Activated T-cell treated with anti-CD3 and anti-CD28 coated beads for 48 hours (primary cell): ENCODE measurements around the gene CSTPP1.
A peak's percentile ranks its signal among the peaks of the same experiment; 100 is the strongest.
"Not testable (repeated sequence)": the region's sequence is repeated elsewhere in the genome, so short reads cannot be mapped to it uniquely, and the experiment has no call there.

Experiments used
- DNase-seq: peaks from one replicate; pipeline ENCODE4 v3.0.0-alpha.2; 2020; ENCODE audit warnings: low read depth

Gene CSTPP1

DNA sequence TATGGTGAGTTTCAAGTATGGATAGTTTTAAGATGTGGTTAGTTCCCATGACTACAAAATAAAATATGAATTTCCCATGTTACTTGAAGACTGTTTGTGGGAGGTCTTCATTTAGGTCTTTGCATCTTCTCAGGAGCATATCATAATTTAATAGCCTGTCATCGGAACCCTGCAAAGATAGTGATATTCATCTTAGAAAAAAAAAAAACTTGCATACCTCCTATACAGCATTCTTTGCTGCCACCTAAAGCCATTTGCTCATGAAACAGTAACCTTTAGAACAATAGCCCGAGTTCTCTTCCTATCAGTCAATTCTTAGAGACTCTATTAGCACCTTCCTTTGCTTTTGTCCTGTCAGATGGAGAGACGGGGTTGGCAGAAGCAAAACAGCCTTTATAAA, 164.8 kb downstream of the CSTPP1 start:
- no peak for DNase-seq

DNA sequence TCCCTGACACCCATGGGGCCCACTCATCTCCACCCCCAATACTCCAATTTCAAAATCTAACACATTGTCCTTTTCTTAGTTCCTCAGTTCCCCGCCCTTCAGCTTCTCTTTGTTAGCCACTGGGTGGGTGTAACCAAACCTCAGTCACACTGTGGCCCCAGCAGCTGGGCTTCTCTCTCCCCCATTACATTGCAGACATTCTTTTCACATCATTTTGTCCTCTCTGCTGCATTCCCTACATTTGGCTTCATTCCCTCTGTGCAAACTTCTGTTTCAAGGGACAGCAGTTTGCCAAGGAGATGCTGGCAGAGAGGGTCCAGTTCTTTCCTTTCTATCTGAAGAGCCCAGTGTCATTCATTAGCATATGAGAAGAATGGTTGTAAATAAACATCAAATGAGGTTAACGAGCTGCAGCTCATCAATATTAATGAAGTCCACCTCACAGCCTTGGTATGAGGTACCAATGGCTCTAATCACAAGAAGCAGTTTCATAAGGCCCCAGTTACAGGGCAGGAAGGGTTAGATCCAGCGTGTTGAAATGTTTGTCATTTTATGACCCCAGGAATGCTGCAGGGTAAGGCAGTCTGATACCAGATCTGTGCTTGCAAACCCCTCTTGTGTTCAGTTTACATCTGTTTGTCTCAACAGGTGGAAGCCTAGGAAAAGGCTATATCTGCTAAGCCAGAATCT, 167.8 kb downstream of the CSTPP1 start:
- no peak for DNase-seq

DNA sequence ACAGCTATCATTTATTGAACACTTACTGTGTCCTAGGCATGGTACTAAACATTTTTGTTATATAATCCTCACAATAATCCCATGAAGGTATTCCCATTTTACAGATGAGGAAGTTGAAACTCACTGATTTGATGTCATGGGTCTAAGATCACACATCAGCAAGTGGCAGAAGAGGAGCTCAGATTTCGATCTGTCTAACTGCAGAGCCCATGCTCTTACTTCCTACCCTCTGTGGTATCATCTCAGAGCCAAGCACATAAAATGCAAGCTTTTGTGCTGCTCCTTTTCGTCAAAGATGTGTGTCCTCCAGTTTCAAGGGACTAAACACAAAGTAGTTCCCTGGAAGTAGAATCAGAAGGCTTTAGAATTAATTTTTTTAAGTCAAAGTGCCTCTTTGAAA, 169.0 kb downstream of the CSTPP1 start:
- DNase-seq: no peak

DNA sequence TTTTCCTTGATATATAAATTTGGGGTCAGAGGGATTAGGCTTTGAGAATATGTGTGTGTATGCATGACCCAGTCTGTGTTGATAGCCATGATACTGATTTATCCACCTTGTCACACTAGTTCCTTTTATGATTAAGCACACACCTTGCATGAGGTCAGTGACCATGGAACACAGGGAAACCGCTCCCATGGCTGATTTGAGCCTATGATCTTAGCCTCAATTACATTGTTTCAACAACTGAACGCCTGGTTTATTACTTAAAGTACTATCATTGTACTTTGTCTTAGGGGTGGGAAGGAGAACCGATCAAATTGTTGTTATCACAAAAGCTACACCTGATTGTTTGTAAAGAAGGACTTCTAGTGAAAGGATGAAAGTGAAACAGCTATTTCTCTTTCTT, 169.4 kb downstream of the CSTPP1 start:
- DNase-seq: no peak

DNA sequence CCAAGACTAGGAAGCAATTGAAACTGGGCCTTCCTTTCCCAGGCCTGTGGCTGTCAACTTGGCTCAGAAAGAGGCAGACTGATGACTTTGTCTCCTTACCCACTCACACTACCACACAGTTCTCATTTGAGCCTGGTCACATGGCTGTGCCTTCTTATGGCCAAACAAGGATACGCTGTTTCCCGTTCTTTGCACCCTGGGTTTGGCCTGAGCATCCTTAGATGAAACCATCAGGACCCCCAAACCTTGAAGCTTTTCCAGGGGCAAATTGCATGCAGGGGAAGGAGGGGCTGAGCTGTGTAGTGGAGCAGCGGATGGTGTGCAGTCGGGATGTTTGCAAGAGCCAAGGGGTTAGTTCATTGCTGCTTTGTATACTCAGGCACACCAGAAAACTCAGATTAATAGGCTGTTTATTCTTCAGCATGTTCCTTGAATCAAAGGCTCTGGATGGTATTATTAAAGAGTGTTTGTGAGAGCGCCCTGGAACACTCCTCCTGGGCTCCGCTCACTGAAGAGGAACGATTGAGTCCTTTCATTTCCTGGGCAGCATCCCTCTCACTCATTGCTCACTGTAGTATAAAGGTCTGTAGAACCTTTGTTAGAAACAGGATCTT, 170.3 kb downstream of the CSTPP1 start:
- DNase-seq: no peak

DNA sequence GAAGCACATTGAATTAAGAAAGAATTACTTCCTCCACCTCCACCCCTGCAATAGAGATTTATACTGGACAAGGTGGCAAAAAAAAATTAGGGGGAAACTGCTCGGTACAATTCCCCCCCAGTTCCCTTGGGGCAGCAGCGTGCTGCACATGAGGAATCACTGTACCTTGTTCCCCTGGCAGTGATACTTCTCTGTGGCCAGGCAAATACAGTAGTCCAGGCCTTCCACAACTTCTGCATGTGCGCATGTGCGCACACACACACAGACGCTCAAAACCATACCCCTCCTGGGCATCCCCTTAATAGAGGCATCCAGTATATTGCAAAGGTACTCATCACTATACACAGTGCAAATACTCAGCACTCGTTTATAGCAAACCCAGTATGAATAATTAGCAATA, 171.2 kb downstream of the CSTPP1 start:
- DNase-seq: no peak

DNA sequence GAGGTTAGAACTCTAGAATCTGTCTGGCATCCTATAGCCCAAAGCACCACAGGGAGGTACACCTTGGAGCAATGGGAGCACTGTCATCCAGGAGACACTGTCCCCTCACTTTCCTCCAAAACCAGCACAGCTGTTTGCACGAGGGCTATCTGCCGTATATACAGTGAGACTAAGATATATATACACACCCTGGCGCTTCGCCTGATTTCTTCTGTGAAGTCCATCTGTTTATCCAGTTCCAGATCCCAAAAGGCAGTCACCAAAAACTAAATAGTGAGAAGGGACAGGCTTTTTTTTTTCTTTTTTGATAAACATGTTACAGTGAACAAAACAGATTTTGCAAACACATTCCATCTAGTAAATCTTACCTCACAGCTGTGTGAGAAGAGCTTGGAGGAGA, 171.7 kb downstream of the CSTPP1 start:
- no peak for DNase-seq

DNA sequence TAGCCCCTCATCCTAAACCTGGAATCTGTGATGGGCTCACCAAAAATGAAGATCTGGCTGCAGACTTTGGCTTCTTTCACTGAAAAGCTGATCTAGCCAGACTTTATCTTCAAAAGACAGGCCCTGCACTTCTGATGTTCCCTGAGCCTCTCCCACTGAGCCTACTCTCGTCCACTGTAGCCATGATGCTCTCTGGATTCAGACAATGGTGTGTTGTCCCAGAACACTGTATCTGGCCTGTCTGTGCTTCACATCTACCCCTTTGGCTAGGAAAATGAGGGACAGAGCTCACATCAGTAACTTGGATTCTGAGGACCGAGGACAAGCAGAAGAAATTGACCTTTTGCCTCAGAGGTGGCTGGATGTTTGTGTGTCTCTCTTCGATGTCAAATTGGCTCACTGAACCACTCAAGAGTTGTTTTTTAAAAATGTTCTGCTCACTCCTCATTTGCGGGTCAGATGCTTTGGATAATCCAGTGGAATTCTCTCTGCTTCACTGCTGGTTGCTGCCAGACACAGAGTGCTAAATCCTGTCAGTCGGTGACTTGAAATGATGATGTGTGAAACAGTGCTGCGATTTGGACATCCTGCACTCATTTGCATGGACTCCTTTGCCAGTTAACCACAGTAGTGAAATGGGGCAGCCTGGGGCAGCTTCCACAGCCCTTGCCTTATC, 172.6 kb downstream of the CSTPP1 start:
- no peak for DNase-seq

DNA sequence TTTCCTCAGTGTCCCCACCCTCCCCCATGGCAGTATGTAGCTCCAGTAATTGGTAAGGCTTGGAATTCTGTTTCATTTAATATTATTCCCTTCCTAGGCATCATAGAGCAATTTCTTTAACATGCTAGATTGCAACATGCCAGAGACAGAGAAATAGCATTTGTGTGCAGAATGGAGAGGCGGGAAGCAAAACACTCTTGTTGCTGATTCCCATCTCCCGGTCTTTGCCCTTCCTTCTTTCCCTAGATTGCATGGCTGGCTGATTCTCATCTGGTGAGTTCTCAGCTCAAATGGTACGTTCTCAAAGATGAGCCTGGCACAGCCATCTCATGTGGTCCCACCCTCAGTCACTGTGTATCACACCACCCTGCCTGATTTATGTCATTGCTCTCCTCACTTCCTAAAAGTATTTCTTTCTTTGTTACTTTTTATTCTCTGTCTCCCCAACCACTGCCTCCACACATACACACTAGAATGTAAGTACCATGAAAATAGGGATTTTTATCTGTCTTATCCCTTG, 173.2 kb downstream of the CSTPP1 start:
- no peak for DNase-seq

DNA sequence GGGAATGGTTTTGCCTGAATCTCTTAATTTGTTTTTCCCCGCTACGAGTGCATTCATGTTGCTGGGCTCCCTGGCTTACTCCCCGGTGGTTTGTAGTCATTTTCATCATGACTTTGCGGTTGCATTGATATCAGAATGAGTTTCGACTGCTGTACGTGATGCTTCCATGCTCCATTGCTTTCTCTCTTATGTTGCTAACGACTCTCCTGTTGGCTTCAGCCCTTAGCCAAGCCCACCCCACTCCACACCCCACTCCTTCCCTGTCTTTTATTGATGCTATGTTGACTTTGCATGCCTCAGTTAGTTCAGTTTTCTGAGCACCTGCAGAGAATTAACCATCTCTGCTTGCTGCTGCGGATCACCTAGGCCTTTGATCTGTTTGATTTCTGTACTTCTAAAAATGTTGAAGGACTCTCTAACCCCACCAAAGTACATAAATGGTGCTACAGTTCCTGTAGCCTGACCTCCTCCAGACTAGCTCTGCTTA, 174.8 kb downstream of the CSTPP1 start:
- no peak for DNase-seq

- DNase-seq: not testable (repeated sequence)
Measured at GRCh38 chr11:47112941-47113340, 176.4 kb downstream of the CSTPP1 start.

- DNase-seq: peak; percentile 26
Measured at GRCh38 chr11:47118958-47119688, 182.6 kb downstream of the CSTPP1 start.

DNA sequence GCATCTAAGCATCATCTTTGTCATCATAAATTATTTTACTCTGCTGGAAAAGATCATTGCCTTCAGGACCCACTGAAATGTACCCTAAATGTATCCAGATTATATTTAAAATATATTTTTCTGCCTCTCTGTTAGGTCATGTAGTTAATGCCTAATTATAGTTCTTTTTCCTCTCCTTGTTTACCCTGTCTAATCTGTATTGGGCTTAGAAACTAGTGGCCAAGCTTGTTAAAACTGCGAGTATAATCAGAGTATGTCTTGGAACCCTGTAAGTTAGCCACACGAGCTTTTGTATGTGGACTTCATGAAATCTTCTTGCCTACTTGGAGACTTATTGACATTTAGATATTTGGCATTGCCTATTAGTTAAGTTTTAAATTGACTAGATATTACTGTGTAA, 184.5 kb downstream of the CSTPP1 start:
- DNase-seq: no peak

- DNase-seq: no peak
Measured at GRCh38 chr11:47121731-47122130, 185.2 kb downstream of the CSTPP1 start.

DNA sequence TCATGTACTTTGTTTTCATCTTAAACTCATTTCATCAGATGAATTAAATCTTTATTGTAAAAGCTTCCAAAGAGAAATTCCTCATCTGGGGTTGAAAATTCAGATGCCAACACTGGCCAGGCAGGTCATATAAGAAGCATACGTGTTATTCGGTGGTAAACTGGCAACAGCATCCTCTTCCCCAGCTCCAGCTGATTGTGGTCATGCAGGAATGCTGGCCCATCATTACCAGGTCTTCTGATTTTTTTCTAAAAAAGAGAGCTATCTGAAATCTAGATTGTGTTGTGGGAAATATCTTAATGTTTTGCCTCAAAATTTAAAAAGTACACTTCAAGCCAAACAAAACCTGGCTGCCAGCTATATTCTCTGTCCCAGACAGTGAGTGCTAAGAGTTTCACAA, 186.5 kb downstream of the CSTPP1 start:
- no peak for DNase-seq

GRCh38 chr11:47124675-47125074, 188.1 kb downstream of the CSTPP1 start:
- no peak for DNase-seq

GRCh38 chr11:47125083-47125482, 188.5 kb downstream of the CSTPP1 start:
- DNase-seq: no peak

GRCh38 chr11:47127213-47127612, 190.7 kb downstream of the CSTPP1 start:
- DNase-seq: no peak

- no peak for DNase-seq
Measured at GRCh38 chr11:47130543-47130942, 194.0 kb downstream of the CSTPP1 start.

- DNase-seq: no peak
Measured at GRCh38 chr11:47131136-47131535, 194.6 kb downstream of the CSTPP1 start.

DNA sequence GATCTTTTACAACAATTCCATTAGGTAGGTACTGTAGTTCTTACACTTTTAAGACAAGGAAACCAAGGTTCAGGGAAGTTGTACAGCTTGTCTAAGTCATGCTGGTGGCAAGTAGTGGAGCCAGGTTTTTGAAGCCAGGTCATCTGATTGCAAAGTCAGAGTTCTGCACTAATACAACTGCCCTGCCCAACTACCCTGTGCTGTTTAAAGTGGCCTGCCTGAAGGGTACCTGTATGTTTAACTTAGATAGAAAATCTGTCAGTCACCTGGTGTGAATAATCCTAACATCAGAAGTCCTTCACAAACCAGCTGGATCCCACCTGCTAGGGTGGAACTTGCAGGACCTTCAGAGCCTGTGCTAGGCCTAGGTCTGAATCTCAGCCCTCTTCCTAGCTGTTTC, 195.9 kb downstream of the CSTPP1 start:
- DNase-seq: no peak

DNA sequence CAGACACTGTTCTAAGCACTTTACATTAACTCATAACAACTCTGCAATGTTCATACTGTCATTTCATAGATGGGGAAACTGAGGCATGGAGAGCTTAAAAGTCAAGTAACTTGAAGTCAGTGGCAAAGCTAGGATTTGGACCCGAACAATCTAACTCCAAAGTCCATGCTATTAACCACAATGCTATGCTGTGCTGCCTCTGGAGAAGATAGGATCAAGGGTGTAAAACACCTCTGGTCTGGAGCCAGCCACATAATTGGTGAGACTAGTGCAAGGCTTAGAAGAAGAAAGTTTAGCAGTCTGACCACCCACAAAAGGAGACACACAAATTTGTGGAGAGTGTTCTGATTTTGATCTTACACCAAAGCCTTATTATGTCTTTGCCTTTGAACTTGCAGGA, 196.4 kb downstream of the CSTPP1 start:
- no peak for DNase-seq
